LoVo (cell line): ENCODE data around the gene GPSM3.
"Not testable (repeated sequence)": the region's sequence is repeated elsewhere in the genome, so short reads cannot be mapped to it uniquely, and the experiment has no call there.

Experiments used
- DNase-seq: peaks from one replicate; pipeline ENCODE4 v3.0.0-alpha.2; 2016; ENCODE audit warnings: low spot score

GPSM3 gene, protein sequence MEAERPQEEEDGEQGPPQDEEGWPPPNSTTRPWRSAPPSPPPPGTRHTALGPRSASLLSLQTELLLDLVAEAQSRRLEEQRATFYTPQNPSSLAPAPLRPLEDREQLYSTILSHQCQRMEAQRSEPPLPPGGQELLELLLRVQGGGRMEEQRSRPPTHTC

DNA sequence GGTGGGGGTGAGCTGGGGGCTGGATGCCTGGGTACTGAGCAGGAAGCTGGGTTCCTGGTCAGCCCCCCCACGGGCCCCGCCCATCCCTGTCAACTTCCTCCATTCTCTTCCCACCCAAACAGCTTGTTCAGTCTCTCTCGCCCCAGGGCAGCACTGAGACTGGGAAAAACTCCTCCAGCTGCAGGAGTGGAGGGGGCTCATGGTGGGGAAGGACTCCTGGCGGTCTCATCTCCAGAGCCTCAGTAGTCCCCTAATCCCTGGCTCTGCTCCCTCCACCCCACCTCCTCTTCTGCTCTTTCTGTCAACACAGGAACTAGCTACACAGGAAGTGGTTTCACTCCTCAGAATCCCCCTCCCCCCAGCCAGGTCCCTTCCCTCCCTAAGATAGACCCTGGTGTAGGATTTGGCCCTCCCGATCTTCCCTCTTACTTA is at the start of gene GPSM3:
GPSM3 (minus strand) TSS at position 36 of the 432 bp plus-strand sequence. CDS start 130 bp downstream, outside the sequence.
- DNase-seq = no peak

DNA sequence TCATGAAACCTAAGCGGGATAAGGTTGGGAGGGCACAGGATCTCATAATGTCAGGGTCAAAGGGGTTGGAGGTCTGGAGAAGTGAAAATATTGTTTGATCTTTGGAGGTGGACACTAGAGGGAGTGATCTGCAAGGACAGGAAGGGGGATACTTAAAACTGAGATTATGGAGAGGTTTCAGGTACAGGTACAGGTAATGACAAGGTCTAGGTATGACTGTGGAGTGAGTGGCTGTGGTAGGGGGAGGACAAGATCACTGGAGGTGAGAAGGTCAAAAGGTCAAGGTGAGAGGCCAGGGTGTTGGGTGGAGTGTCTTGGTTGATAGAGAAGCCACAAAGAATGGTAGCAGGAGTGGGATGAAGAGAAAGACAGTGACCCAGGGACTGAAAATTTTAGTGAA is 48.2 kb upstream of the GPSM3 start:
- DNase-seq = no peak

DNA sequence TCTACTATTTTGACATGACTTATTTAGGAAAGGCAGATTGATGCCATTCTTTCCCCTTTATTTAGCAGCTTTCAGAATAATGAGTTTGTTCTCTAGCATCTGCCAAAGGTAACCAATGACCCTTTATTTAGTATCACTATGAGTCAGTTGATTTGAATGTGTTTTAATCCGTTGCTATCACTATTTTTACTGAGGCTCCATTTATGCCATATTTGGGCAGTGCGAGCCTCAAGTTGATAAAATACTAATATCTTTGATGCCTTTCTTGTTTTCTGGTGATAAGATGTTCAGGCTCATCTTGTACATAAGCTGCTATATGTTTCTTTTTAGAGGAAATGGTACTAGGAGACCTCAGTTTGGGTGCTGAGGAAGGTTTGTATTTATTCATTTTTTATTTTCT is 47.0 kb upstream of the GPSM3 start:
- no peak for DNase-seq

DNA sequence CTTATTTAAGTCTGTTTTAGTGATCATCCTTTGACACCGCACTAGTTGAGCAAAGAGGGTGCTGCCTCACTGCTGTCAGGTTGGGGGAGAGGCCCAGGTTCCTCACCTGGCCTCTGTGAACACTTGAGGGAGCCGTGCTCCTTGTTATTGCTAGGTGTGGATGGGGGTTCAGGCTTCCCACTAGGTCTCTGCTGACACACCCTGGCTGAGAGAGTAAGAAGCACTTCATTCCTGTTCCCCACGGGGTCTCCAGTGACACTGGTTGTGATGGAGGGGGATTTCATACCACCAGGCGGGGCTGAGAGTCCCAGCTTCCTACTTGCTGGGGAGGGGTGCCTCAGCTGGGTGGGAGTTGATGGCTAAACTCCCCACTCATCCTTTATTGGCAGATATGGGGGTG is 42.5 kb upstream of the GPSM3 start:
- DNase-seq = no peak

DNA sequence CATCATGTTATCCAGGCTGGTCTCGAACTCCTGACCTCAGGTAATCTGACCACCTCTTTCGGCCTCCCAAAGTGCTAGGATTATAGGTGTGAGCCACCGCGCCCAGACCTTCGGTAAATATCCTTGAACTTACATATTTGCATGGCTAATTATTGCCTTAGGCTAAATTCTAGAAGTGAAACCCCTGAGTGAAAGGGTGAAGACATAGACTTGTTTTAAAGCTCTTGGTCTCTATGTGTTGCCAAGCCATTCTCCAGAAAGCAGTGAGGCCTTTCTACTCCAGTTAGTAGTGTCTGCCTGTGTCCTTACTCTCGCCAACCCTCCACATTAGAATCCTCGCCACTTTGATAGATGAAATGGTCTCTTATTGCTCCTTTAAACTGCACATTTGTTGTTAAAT is 34.0 kb upstream of the GPSM3 start:
- no peak for DNase-seq

DNA sequence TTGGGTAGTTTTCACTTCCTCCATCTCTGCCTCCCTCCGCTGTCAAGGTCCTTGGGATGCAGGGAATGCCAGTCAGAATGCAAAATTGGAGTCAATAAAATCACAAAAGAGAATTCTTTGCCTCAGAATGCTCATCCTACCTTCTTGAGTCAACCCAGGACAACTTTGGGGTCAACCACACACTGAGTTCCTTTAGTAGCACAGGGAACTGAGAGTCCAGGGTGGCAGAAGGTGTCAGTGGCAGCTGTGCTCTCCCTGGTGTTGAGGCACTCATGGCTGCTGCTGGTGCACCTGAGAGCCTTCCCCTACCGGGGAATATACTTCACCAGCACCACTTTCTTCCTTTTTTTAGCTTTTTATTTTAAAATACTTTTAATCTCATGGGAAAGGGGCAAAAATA is 32.3 kb upstream of the GPSM3 start:
- DNase-seq = no peak

DNA sequence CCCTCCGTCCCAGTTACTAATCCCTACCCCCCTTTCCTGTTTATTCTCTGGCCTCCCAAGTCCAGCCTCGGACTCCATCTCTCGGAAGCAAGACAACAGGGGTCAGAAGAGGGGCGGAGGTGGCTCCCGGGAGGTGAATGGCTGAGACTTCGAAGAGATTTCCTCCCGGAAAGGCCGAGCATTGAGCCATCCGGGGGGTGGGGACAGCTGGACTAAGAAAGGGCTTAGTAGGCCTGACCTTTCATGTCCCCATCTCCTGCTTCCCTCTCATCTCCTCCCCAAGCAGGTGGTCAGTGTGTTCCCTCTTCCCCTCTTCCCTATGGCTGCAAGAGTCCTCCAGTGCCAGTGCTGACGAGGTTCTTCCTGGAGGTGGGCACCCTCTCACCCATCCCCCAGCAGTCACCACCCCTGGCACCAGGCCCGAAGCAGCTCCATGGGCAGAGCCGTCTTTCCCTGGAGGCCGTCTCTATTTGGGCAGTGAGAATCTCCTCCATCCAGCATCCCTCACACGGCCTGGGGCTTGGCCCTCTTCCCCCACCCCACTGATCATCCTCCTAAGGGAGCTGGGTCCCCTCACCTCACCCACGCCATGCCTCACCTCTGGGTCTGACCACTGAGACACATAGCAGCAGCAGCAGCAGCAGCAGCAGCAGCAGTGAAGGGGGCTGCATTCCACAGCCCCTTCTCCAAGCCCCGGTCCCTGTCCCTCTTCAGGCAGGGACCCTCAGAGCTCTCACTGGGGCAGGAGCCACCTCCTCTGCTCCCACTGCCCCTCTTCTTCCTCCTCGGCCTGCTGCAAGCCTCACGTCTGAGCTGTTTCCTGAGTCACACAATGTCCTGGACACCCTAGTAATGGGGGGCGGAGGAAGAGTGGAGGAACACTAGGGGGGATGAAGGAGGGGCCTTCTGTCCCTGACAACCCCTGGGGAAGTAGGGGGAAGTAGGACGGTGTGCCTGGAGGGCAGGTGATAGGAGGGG is 31.1 kb upstream of the GPSM3 start, which contains the start of gene NOTCH4:
NOTCH4 (minus strand) TSS at position 810 of the 978 bp plus-strand sequence; CDS start at position 671, 139 bp downstream.
- no peak for DNase-seq

DNA sequence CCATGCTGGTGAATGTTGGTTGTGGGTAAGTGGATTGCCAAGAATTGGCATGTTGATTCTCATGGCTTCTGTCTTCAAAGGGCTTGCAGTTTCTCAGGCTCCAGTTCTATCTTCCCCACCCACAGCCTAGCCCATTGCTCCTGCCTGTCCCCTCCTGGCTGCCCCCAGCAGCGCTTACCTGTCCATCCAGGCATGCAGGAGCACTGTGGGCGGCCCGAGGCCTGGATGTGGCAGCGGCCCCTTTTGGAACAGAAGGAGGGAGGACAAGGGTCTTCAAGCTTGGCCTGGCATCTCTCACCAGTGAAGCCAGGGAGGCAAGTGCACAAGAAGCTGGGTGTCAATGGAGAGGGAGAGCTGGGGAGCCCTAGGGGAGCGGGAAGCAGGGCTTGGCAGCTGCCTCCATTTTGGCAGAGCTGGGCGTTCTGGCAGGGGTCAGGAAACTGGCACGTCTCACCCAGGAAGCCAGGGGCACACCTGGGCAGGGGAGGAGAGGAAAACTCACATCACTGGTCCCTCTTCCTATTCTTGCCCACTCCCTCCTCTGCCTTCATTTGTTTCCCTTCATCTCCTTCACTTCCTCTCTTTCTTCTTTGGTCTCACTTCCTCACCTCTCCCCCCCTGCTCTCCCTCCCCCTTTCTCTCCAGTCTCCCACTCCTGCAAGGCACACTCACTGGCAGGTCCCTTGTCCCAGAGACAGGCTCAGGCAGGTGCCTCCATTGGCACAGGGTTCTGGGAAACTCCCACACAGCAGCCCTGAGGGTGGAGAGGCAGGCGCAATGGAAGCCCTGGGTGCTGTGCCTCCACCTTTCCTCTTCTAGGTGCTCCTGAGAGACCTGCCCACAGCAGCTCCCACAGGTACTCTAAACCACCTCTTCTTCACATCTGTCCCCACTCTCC is 30.1 kb upstream of the GPSM3 start:
- no peak for DNase-seq

DNA sequence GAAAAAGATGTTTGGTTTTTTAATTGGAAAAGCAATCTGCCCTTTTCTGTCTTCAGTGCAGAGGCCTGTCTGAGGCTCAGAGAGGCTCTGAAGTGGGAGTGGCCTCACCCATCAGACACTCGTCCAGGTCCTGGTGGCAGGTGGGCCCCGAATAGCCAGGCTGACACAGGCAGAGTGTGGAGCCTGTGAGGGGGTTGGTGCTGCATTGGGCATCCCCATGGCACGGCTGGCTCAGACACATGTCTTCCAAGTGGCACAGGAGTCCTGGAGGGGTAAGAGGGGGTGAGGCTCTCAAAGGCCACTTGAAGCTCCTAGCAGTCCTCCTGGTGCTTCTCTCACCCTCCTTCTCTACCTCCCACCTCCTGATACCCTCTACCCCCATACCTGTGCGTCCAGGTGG is 27.6 kb upstream of the GPSM3 start:
- DNase-seq = no peak

DNA sequence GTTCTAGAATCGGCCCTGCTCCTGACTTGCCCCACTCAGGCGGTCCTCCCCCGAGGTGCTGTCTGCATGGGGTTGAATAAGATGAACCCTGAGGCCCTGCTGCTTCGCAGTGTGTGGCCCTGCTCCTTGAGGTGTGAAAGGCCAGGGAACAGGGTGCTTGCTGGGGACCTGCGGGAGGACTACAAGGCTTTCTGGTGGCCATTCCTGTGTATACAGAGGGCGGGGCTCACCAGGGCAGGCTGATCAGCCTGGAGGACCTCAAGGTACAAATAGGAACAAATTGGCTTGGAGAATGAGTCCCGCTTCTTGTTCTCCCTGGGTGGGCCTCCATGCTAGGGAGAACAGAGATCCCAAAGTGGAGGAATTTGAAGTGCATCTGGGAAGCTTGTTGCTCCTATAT is 25.7 kb upstream of the GPSM3 start:
- DNase-seq = no peak

DNA sequence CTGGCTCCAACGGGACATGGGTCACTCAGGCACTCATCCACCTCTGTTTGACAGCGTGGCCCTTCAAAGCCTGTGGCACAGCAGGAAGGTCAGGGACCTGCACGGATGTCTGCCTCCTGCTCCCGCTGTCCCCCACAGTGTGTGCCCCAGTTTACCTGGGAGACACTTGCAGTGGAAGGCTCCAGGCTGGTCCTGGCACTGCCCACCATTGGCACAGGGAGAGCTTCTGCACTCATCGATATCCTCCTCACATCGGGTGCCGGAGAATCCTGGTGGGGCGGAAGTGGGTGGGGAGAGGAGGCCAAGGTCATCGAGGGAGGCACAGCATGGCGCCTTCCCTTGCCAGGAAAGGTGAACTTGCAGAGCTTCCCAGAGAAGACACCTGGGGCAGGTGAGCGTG is 24.6 kb upstream of the GPSM3 start:
- no peak for DNase-seq

DNA sequence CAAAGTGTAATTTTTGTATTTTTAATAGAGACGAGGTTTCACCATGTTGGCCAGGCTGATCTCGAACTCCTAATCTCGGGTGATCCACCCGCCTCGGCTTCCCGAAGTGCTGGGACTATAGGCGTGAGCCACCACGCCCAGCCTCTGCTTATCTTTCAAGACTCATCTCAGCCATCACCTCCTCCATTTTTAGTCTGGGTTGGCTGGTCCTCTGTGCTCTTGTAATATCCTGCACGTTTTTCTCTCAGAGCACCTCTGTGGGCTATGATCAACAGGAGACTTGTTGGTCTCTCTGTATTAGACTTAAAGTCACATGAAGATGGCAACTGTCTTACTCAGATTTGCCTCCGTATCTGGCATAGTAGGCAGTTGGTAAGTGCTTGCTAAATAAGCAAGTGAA is 23.8 kb upstream of the GPSM3 start:
- DNase-seq = no peak

DNA sequence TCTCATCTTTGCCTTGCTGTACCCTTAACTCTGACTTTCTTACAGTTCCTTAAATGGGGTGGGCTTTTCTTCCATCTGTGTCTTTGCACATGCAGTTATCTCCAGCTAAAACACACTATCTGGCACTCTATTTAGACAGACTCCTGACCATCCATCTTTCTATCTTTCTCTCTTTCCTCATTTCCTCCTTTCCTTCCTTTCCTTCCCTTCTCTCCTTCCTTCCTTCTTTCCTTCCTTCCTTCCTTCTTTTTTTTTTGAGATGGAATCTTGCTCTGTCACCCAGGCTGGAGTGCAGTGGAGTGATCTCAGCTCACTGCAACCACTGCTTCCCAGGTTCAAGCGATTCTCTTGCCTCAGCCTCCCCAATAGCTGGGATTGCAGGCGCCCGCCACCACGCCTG is 23.2 kb upstream of the GPSM3 start:
- no peak for DNase-seq

DNA sequence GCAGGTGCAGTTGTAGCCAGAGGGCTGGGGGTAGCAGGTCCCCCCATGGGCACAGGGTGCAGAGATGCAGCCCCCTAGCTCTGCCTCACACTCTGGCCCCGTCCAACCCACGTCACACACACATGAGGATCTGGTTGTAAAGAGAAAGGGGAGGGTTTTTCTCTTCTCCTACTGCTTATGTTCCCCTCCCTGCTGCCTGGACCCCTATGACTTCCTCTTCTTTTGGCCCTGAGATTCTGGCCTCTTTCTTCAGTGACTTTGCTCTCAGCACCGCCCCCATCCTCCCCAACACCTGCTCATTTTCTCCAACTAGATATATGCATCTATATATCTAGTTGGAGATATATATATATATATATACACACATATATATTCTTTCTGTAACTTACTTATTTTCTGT is 21.7 kb upstream of the GPSM3 start:
- DNase-seq = no peak

DNA sequence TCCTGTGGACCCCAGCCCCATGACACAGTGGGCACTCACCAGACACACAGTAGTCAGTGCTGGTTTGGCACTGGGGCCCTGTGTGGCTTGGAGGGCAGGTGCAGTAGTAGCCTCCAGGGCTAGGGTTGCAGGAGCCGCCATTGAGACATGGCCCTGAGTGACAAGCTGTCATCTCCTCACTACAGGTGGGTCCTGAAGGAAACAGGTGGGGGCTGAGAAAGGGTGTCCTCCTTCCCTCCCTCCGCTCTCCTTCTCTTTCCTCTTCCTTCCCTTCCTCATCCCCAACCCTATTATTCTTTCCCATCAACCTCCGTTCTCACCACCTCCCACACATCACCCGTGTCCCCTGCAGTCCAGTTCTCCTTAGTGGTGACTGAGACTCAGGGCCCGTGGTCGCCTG is 21.2 kb upstream of the GPSM3 start:
- no peak for DNase-seq

DNA sequence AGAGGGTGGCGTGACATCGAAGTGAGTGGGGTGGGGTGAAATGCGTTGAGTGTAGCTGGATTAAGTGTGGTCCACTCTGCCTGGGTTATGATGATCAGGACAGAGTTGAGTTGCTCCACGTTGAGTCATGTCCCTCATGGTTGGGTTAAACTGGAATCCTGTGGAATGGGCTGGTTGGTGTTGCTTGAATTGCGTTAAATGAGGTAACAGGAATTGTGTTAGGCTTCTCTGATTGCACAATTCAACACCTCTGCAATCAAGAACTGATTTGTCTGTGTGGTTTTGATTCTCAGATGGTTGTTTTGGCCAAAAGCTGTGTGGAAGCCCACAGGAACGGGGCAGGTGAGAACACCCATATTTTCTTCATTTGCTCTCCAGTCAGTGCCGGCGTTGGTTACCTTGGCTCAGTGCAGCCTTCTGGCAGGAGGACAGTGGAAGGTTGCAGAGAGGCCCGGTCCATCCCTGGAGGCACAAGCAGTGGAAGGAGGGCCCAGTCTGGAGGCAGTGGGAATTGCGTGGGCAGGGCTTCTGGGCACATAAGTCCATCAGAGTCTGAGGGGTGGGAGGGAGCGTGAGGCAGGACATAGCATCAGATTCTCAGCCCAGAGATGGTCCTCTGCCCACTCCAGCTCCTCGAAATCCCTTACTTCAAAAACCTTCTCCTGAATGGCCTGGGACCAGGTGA is 19.8 kb upstream of the GPSM3 start:
- DNase-seq = no peak

DNA sequence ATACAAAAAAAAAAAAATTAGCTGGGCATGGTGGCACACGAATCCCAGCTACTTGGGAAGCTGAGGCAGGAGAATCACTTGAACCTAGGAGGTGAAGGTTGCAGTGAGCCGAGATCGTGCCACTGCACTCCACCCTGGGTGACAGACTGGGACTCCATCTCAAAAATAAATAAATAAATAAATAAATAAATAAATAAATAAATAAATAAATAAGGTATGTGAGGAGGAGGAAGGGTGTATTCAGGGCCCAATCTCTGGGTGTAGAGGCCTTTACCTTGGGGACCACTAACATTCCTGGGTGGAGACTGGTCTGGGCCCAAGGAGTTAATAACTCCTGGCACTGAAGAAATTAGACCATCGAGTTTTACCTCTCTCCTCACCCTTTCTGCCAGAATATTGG is 19.0 kb upstream of the GPSM3 start:
- not testable (repeated sequence) for DNase-seq

DNA sequence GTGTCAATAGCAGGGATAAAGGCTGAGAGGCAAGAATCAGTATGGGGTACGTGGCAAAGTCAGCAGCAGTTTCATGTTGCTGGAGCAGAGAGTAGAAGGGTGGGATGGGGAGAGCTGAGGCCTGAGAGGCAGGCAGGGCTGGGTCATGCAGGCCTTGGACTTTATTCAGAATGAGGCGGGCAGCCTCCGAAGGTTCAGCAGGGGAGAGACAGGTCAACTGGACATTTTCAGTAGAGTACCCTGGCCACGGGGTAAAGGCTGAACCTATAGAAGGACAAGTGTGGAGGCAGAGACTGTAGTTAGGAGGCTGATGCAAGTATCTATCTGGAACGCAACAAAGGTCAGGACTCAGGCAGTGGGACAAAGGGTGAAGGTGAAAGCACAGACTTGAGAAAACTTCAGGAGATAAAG is 17.8 kb upstream of the GPSM3 start:
- DNase-seq = no peak

DNA sequence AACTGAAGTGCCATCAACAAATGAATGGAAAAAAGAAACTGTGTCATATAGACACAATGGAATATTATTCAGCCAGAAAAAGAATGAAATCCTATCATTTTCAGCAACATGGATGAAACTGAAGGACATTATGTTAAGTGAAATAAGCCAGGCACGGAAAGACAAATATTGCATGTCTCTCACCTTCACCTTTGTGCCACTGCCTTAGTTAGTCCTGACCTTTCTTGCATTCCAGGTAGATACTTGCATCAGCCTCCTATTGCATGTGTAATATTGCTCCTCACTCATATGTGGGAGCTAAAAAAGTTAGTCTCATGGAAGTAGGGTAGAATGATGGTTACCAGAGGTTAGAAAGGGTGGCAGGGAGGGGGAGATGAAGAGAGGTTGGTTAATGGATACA is 16.6 kb upstream of the GPSM3 start:
- DNase-seq = no peak

DNA sequence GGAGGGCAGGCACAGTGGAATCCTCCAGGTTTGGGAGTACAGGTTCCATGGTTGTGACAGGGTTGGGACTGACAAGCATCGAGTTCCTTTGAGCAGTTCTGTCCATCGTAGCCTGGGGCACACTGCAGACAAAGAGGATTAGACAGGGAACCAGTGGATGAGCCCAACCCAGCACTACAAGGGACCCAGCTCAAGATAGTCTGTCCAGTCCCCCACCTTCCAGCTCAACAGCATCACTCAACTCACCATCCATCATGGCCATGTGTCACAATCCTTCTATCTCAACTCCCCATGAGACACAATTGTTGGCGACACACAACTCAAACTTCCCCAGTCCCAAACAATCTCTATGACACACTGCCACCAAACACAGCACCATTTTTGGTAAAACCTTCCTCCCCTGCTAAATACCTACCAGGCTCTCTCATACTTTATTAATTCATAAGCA is 11.8 kb upstream of the GPSM3 start:
- no peak for DNase-seq

DNA sequence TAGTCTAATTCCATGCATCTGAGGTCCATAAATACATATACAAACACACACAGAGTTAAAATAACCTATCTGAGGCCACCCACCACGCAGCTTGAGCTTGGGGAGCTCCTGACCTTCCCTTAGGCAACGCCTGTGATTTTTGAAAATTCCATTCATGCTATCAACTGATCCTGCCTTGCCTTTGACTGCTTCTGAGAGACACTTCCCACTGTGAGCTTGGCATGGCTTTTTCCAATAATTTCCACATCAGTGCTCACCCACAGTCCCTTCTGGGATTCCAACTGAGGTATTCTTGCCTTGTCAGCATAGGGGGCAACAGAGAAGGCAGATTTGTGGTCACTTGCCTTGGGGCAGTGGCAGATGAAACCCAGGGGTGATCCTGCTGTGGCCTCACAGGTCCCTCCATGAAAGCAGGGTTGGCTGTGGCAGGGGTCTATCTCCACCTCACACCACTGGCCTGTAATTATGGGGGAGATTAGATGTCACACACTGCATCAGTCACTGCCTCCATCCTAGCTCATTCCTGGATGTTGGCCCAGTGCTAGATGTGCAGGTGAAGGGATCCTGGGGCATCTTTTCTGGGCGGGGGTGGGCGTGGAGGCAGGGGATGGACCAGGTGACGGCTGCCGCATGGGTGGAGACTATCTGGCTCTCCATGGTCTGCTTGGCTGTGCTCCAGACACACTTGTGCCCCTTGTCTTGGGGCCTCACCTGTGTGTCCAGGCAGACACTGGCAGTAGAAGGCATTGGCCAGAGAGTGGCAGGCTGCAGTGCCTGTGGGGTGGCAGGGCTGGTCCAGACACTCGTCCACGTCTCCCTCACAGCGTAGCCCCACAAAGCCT is 11.2 kb upstream of the GPSM3 start:
- DNase-seq = no peak
